HG03103 (cell line): ENCODE data around the gene SH2B3.

Source experiments
- ATAC-seq: cut with Tn5 transposase; IDR thresholded peaks from one replicate; pipeline ENCODE4 v1.9.1; 2021; ENCODE audit warnings: low read depth; ENCODE audit not compliant: unreplicated experiment

SH2B3 gene

GRCh38 chr12:111426344-111427185 lies 20.8 kb downstream of the SH2B3 start:
- no peak for ATAC-seq

- ATAC-seq = no peak
Measured at GRCh38 chr12:111427417-111428074, 21.8 kb downstream of the SH2B3 start.

GRCh38 chr12:111428081-111428727 lies 22.5 kb downstream of the SH2B3 start:
- no peak for ATAC-seq

GRCh38 chr12:111428728-111429175 lies 23.0 kb downstream of the SH2B3 start:
- no peak for ATAC-seq

- ATAC-seq = no peak
Measured at GRCh38 chr12:111429828-111430432, 24.2 kb downstream of the SH2B3 start.

- ATAC-seq = no peak
Measured at GRCh38 chr12:111430433-111431353, 25.0 kb downstream of the SH2B3 start.

GRCh38 chr12:111431772-111432171 lies 26.0 kb downstream of the SH2B3 start:
- ATAC-seq = no peak

- ATAC-seq = no peak
Measured at GRCh38 chr12:111434049-111434448, 28.3 kb downstream of the SH2B3 start.

- ATAC-seq = peak; percentile 61
Measured at GRCh38 chr12:111434680-111435338, 29.1 kb downstream of the SH2B3 start.

- no peak for ATAC-seq
Measured at GRCh38 chr12:111435661-111436201, 30.0 kb downstream of the SH2B3 start.

- no peak for ATAC-seq
Measured at GRCh38 chr12:111436266-111436665, 30.5 kb downstream of the SH2B3 start.

GRCh38 chr12:111436811-111437210 lies 31.1 kb downstream of the SH2B3 start:
- no peak for ATAC-seq

GRCh38 chr12:111437816-111438454 lies 32.2 kb downstream of the SH2B3 start:
- no peak for ATAC-seq

GRCh38 chr12:111438481-111438880 lies 32.8 kb downstream of the SH2B3 start:
- ATAC-seq = no peak

GRCh38 chr12:111439657-111440151 lies 34.0 kb downstream of the SH2B3 start:
- no peak for ATAC-seq

GRCh38 chr12:111440152-111440551 lies 34.4 kb downstream of the SH2B3 start:
- ATAC-seq = no peak

GRCh38 chr12:111440631-111441030 lies 34.9 kb downstream of the SH2B3 start:
- no peak for ATAC-seq

- ATAC-seq = no peak
Measured at GRCh38 chr12:111441107-111441928, 35.6 kb downstream of the SH2B3 start.
